ENCODE results near the gene ITIH4.

DNA sequence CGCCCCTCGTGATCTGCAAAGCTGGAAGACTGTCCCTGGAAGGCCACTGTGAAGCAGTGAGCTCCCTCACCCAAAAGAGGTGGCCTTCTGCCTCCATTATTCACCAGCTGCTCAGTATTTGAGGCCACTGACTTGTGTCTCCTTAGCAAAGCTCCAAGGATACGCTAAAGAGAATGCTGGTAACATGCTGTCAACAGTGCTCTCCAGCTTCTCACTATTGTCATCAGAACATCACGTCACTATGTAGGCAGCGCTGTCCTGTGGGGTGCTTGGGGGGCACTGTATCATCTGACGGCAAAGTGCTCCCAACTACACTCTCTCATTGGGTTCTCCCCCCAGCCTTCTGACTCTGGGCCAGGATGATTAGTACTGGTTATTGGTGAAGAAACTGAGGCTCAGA lies 14.3 kb downstream of the ITIH4 start:
- TF ChIP-seq CTCF (IDR thresholded peaks at IDR 0.05) (no peak), EZH2phosphoT487 (IDR thresholded peaks at IDR 0.05; ENCODE audit: borderline replicate concordance, low read depth) (no peak), NFIC (IDR thresholded peaks at IDR 0.05; ENCODE audit: borderline replicate concordance) (no peak), RAD21 (IDR thresholded peaks at IDR 0.05; ENCODE audit: low read length) (no peak), YY1 (IDR thresholded peaks at IDR 0.05; ENCODE audit: low read depth) (no peak), POLR2AphosphoS5 (IDR thresholded peaks at IDR 0.05; ENCODE audit: low read depth, low read length) (no peak), GABPA (IDR thresholded peaks at IDR 0.05; ENCODE audit: low read depth) (no peak), RXRA (IDR thresholded peaks at IDR 0.05; ENCODE audit: borderline replicate concordance, low read depth) (no peak), EP300 (IDR thresholded peaks at IDR 0.05; ENCODE audit: borderline replicate concordance in 1 of 2, low read depth in 1 of 2, low read length in 1 of 2) (no peak), USF2 (IDR thresholded peaks at IDR 0.05; ENCODE audit: borderline replicate concordance, low read depth, low read length) (no peak), TAF1 (IDR thresholded peaks at IDR 0.05; ENCODE audit: borderline replicate concordance, low read depth, low read length) (no peak), TCF12 (IDR thresholded peaks at IDR 0.05) (no peak), ELF1 (IDR thresholded peaks at IDR 0.05) (no peak)
- TF ChIP-seq, protein P1, sequence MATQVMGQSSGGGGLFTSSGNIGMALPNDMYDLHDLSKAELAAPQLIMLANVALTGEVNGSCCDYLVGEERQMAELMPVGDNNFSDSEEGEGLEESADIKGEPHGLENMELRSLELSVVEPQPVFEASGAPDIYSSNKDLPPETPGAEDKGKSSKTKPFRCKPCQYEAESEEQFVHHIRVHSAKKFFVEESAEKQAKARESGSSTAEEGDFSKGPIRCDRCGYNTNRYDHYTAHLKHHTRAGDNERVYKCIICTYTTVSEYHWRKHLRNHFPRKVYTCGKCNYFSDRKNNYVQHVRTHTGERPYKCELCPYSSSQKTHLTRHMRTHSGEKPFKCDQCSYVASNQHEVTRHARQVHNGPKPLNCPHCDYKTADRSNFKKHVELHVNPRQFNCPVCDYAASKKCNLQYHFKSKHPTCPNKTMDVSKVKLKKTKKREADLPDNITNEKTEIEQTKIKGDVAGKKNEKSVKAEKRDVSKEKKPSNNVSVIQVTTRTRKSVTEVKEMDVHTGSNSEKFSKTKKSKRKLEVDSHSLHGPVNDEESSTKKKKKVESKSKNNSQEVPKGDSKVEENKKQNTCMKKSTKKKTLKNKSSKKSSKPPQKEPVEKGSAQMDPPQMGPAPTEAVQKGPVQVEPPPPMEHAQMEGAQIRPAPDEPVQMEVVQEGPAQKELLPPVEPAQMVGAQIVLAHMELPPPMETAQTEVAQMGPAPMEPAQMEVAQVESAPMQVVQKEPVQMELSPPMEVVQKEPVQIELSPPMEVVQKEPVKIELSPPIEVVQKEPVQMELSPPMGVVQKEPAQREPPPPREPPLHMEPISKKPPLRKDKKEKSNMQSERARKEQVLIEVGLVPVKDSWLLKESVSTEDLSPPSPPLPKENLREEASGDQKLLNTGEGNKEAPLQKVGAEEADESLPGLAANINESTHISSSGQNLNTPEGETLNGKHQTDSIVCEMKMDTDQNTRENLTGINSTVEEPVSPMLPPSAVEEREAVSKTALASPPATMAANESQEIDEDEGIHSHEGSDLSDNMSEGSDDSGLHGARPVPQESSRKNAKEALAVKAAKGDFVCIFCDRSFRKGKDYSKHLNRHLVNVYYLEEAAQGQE (IDR thresholded peaks at IDR 0.05; ENCODE audit: low read depth, low read length) = no peak

Data from SK-N-SH (cell line).